OCI-LY1 (cell line): ENCODE measurements around the gene UGCG.

Experiments
- H2AFZ ChIP-seq: fragments of 200-600 bp; sonication (generic), shearing (Covaris generic); 2 replicates; pipeline ENCODE4 v1.6.0; 2014; ENCODE audit warnings: antibody characterized with exemption, mild to moderate bottlenecking, low read length
- H3F3A ChIP-seq: fragments of 200-600 bp; sonication (generic), shearing (Covaris generic); 2 replicates; pipeline ENCODE4 v1.6.0; 2014; ENCODE audit warnings: mild to moderate bottlenecking, antibody characterized with exemption, low read length, moderate library complexity; ENCODE audit not compliant: insufficient read depth
- H3K27ac ChIP-seq: fragments of 200-600 bp; sonication (generic); 2 replicates; pipeline ENCODE4 v1.5.1; 2014; ENCODE audit warnings: low read length, mixed run types, mild to moderate bottlenecking, low read depth; ENCODE audit not compliant: poor library complexity, severe bottlenecking
- H3K27me3 ChIP-seq: fragments of 200-600 bp; sonication (generic); 2 replicates; pipeline ENCODE4 v1.6.0; 2014; ENCODE audit warnings: antibody characterized with exemption, mild to moderate bottlenecking, low read length, moderate library complexity; ENCODE audit not compliant: insufficient read depth
- H3K36me3 ChIP-seq: fragments of 200-600 bp; sonication (generic); 2 replicates; pipeline ENCODE4 v1.6.1; 2014; ENCODE audit warnings: mild to moderate bottlenecking, antibody characterized with exemption, low read length, moderate library complexity, mixed read lengths; ENCODE audit not compliant: insufficient read depth
- H3K4me1 ChIP-seq: fragments of 200-600 bp; sonication (generic); 2 replicates; pipeline ENCODE4 v1.5.1; 2014; ENCODE audit warnings: mild to moderate bottlenecking, low read length, moderate library complexity; ENCODE audit not compliant: insufficient read depth, severe bottlenecking
- H3K4me2 ChIP-seq: fragments of 200-600 bp; sonication (generic), shearing (Covaris generic); 2 replicates; pipeline ENCODE4 v1.6.1; 2014; ENCODE audit warnings: low read length
- H3K4me3 ChIP-seq: fragments of 200-600 bp; sonication (generic); 2 replicates; pipeline ENCODE4 v1.5.1; 2014; ENCODE audit warnings: low read length, low read depth, mild to moderate bottlenecking, mixed read lengths; ENCODE audit not compliant: poor library complexity, severe bottlenecking
- H3K79me2 ChIP-seq: fragments of 200-600 bp; shearing (Covaris generic); 2 replicates; pipeline ENCODE4 v1.6.1; 2016; ENCODE audit warnings: mixed run types, low read length, mixed read lengths; ENCODE audit not compliant: insufficient read depth
- H3K9ac ChIP-seq: fragments of 200-600 bp; sonication (generic), shearing (Covaris generic); 2 replicates; pipeline ENCODE4 v1.6.1; 2014; ENCODE audit warnings: mild to moderate bottlenecking, low read length, mixed read lengths
- H3K9me2 ChIP-seq: fragments of 200-600 bp; sonication (generic), shearing (Covaris generic); 2 replicates; pipeline ENCODE4 v1.6.1; 2014; ENCODE audit warnings: low read depth, mild to moderate bottlenecking, low read length, mixed read lengths
- H3K9me3 ChIP-seq: fragments of 200-600 bp; shearing (Covaris generic); 2 replicates; pipeline ENCODE4 v1.6.1; 2014; ENCODE audit warnings: low read length, mixed read lengths
- H4K20me1 ChIP-seq: fragments of 200-600 bp; sonication (generic), shearing (Covaris generic); 2 replicates; pipeline ENCODE4 v1.6.0; 2016; ENCODE audit warnings: mild to moderate bottlenecking, low read length; ENCODE audit not compliant: insufficient read depth
- CTCF ChIP-seq: fragments of 200-600 bp; sonication (generic), shearing (Covaris generic); IDR thresholded peaks from 2 replicates; pipeline ENCODE4 v1.5.1; 2017; ENCODE audit warnings: mild to moderate bottlenecking, antibody characterized with exemption, low read length, moderate library complexity, mixed read lengths
- EZH2 ChIP-seq: fragments of 200-600 bp; sonication (generic), shearing (Covaris generic); IDR thresholded peaks from 2 replicates; pipeline ENCODE4 v1.8.0; 2017; ENCODE audit warnings: borderline replicate concordance, mixed run types, mild to moderate bottlenecking, antibody characterized with exemption, low read length, moderate library complexity, mixed read lengths

The UGCG gene

GRCh38 chr9:111961575-111961974 is 65.0 kb downstream of the UGCG start:
- Histone ChIP-seq H3K9me2 (no peaks in the 10 kb centered on the region), H3K4me3 (no peak overlapping the region), H3K79me2 (no peaks in the 10 kb centered on the region), H2AFZ (no peak overlapping the region), H3K4me2 (peak overlapping the region; percentile 28; the same call in 1 of the 2 replicates), H3K27me3 (no peaks in the 10 kb centered on the region), H3K4me1 (peaks cover 37% of the 10 kb centered on the region), H3F3A (no peaks in the 10 kb centered on the region), H3K36me3 (no peaks in the 10 kb centered on the region), H3K27ac (peak overlapping the region; percentile 75), H3K9me3 (no peaks in the 10 kb centered on the region), H4K20me1 (no peaks in the 10 kb centered on the region), H3K9ac (no peak overlapping the region)
- TF ChIP-seq CTCF (no peak), EZH2 (no peak)

GRCh38 chr9:111962021-111962420 is 65.4 kb downstream of the UGCG start:
- H3K4me3 ChIP-seq: no peak overlapping the region
- H3K9ac ChIP-seq: no peak overlapping the region
- H3K4me1 ChIP-seq: peaks cover 37% of the 10 kb centered on the region
- peak overlapping the region; percentile 28; the same call in 1 of the 2 replicates for H3K4me2 ChIP-seq
- H3K27me3 ChIP-seq: no peaks in the 10 kb centered on the region
- no peaks in the 10 kb centered on the region for H3F3A ChIP-seq
- H3K9me2 ChIP-seq: no peaks in the 10 kb centered on the region
- H3K36me3 ChIP-seq: no peaks in the 10 kb centered on the region
- no peak for TF ChIP-seq EZH2
- no peak for TF ChIP-seq CTCF
- H4K20me1 ChIP-seq: no peaks in the 10 kb centered on the region
- H3K27ac ChIP-seq: peak overlapping the region; percentile 75
- H3K9me3 ChIP-seq: no peaks in the 10 kb centered on the region
- H2AFZ ChIP-seq: no peak overlapping the region
- H3K79me2 ChIP-seq: no peaks in the 10 kb centered on the region

- H3F3A ChIP-seq: no peaks in the 10 kb centered on the region
- no peaks in the 10 kb centered on the region for H4K20me1 ChIP-seq
- H3K9me2 ChIP-seq: no peaks in the 10 kb centered on the region
- no peak overlapping the region for H3K4me3 ChIP-seq
- H3K27ac ChIP-seq: no peak overlapping the region
- no peak for TF ChIP-seq EZH2
- no peak for TF ChIP-seq CTCF
- no peaks in the 10 kb centered on the region for H3K9me3 ChIP-seq
- no peak overlapping the region for H3K9ac ChIP-seq
- no peaks in the 10 kb centered on the region for H3K36me3 ChIP-seq
- no peaks in the 10 kb centered on the region for H3K79me2 ChIP-seq
- no peak overlapping the region for H3K4me2 ChIP-seq
- peaks cover 25% of the 10 kb centered on the region for H3K4me1 ChIP-seq
- H2AFZ ChIP-seq: no peak overlapping the region
- H3K27me3 ChIP-seq: no peaks in the 10 kb centered on the region
Observed at GRCh38 chr9:111963995-111964394, 67.4 kb downstream of the UGCG start.
